GM19438 (cell line): ENCODE results near the gene PCDHGA10.
"Not testable (repeated sequence)": the region's sequence is repeated elsewhere in the genome, so short reads cannot be mapped to it uniquely, and the experiment has no call there.

ENCODE experiments used
- ATAC-seq: cut with Tn5 transposase; IDR thresholded peaks from one replicate; pipeline ENCODE4 v1.9.1; 2021; ENCODE audit warnings: low read depth; ENCODE audit not compliant: unreplicated experiment

Gene PCDHGA10

DNA sequence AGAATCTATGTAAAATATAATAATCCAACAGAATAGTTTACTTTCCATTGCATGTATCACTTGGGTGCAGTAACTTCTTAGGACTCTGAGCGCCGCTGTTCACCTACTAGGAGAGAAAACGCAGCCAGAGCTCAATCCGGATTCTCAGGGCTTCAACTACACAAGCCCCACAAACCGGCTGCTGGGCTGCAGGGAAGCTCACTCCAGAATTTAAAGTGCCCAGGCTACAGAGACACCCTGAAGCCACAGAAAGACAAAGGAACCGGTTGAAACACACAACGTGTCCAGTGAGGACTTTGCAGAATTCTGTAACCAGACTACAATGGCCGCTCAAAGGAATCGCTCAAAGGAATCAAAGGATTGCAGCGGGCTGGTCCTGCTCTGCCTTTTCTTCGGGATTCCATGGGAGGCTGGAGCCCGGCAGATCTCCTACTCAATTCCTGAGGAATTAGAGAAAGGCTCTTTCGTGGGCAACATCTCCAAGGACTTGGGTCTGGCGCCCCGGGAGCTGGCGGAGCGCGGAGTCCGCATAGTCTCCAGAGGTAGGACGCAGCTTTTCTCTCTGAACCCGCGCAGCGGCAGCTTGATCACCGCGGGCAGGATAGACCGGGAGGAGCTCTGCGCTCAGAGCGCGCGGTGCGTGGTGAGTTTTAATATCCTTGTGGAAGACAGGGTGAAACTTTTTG, at the start of gene PCDHGA10:
TSS of gene PCDHGA10 (plus strand) at position 134 of the 686 bp plus-strand sequence. CDS start at position 323, 189 bp downstream.
- ATAC-seq, result peak; percentile 76

DNA sequence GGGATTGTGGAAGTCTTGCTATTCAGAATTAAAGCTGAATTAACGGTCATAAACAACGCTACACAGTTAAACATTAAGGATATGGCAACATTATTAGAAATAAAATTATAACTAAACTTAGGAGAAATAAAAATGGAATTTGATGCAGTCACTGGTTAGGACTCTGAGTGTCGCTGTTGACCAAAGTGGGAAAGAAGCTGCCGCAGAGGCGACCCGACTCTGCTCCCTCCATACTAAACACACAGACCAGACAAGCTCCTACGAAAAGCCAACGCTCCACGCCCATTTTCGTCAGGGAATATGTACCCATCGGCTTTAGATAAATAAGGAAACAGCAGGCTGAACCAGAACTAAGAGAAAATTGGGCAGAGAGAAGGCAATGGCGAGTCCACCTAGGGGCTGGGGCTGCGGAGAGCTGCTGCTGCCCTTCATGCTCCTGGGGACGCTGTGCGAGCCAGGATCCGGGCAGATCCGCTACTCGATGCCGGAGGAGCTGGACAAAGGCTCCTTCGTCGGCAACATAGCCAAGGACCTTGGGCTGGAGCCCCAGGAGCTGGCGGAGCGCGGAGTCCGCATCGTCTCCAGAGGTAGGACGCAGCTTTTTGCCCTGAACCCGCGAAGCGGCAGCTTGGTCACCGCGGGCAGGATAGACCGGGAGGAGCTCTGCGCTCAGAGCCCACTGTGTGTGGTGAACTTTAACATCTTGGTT, 48.7 kb upstream of the PCDHGA10 start, which contains the start of gene PCDHGA5:
TSS of gene PCDHGA5 (plus strand) at position 211 of the 709 bp plus-strand sequence. CDS start at position 380, 169 bp downstream.
- ATAC-seq, result no peak

DNA sequence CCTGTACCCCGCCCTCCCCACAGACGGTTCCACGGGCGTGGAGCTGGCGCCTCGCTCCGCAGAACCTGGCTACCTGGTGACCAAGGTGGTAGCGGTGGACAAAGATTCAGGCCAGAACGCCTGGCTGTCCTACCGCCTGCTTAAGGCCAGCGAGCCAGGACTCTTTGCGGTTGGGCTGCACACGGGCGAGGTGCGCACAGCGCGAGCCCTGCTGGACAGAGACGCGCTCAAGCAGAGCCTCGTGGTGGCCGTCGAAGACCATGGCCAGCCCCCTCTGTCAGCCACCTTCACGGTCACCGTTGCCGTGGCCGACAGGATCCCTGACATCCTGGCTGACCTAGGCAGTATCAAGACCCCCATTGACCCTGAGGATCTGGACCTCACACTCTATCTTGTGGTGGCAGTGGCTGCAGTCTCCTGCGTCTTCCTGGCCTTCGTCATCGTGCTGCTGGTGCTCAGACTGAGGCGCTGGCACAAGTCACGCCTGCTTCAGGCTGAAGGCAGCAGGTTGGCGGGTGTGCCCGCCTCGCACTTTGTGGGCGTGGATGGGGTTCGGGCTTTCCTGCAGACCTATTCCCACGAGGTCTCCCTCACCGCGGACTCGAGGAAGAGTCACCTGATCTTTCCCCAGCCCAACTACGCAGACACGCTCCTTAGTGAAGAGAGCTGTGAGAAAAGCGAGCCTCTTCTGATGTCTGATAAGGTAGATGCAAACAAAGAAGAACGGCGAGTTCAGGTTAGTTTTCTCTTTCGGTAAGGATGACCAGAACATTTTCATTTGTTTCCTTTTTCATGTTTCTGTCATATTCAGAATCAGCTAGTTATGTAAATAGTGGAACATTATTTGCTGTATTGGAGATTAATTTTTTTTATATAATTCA, 46.5 kb upstream of the PCDHGA10 start:
- no peak for ATAC-seq

DNA sequence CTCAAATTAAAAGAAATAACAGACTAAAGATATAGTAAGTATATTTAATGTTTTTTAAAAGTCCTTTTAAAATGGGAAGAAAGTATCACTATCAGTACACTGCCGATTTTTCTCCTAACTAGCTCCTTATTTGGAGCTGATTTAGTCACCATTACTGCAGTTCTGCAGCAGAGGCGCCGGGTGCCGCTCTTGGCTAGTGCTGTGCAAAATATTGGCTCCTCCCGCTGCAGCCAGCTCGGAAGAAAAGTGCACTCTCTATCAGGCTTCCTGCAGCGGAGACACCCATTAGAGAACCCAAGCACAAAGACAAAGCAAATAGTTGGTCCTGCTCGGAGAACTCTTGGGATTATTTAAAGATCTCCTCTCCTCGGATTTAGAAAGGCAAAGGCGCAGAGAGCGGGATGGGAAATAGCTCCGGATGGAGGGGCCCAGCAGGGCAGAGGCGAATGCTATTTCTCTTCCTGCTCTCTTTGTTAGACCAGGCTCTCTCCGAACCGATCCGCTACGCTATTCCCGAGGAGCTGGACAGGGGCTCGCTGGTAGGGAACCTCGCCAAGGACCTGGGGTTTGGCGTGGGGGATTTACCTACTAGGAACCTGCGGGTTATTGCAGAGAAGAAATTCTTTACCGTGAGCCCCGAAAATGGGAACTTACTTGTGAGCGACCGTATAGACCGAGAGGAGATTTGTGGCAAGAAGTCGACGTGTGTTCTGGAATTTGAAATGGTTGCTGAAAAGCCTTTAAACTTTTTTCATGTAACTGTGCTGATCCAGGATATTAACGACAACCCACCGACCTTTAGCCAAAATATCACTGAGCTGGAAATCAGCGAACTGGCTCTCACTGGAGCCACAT, 42.6 kb upstream of the PCDHGA10 start, which contains the start of gene PCDHGB3:
TSS of gene PCDHGB3 (plus strand) at position 249 of the 855 bp plus-strand sequence. CDS start at position 402, 153 bp downstream.
- peak; percentile 99 for ATAC-seq

DNA sequence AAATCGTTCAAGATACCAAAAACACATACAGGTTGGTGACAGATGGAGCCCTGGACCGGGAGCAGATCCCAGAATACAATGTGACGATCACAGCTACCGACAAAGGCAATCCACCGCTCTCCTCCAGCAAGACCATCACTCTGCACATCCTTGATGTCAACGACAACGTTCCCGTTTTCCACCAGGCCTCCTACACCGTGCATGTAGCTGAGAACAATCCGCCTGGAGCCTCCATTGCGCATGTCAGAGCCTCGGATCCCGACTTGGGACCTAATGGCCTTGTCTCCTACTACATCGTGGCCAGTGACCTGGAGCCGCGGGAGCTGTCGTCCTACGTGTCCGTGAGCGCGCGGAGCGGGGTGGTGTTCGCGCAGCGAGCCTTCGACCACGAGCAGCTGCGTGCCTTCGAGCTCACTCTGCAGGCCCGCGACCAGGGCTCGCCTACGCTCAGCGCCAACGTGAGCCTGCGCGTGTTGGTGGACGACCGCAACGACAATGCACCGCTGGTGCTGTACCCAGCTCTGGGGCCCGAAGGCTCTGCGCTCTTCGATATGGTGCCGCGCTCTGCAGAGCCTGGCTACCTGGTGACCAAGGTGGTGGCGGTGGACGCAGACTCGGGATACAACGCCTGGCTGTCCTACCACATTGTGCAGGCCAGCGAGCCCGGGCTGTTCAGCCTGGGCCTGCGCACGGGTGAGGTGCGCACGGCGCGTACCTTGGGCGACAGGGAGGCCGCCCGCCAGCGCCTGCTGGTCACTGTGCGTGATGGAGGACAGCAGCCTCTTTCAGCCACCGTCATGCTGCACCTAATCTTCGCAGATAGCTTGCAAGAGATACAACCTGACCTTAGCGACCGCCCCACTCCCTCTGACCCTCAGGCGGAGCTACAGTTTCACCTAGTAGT, 41.0 kb upstream of the PCDHGA10 start:
- no peak for ATAC-seq

DNA sequence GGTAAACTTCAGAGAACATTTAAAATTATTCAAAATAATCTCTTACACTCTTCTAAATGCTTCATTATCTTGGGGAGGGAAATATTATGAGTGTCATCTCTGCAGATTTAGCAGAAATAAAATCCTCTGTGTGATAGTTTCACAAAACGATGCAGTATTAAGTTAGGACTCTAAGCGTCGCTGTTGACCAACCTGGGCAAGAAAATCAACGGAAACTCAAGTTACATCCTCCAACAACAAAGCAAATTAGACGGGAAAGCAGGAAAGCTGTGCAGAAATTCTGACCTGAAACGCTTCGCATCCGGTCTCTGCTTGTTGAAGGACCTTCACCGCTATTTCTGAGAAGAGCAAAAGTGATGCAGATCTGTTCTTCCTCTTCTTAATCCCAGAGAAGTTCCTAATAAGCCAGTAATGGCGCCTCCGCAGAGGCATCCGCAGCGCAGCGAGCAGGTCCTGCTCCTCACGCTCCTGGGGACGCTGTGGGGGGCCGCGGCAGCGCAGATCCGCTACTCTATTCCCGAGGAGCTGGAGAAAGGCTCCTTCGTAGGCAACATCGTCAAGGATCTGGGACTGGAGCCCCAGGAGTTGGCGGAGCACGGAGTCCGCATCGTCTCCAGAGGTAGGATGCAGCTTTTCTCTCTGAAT, 39.0 kb upstream of the PCDHGA10 start, which contains the start of gene PCDHGA6:
TSS of gene PCDHGA6 (plus strand) at position 219 of the 645 bp plus-strand sequence. CDS start at position 412, 193 bp downstream.
- no peak for ATAC-seq

DNA sequence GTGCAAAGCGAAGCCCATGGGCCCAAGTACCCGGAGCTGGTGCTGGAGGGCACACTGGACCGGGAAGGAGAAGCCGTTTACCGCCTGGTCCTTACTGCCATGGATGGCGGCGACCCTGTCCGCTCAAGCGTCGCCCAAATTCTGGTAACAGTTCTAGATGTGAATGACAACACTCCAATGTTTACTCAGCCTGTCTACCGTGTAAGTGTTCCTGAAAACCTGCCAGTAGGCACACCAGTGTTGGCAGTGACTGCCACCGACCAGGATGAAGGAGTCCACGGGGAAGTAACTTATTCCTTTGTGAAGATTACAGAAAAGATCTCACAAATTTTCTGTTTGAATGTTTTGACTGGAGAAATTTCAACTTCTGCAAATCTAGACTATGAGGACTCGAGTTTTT, 38.2 kb upstream of the PCDHGA10 start:
- no peak for ATAC-seq

DNA sequence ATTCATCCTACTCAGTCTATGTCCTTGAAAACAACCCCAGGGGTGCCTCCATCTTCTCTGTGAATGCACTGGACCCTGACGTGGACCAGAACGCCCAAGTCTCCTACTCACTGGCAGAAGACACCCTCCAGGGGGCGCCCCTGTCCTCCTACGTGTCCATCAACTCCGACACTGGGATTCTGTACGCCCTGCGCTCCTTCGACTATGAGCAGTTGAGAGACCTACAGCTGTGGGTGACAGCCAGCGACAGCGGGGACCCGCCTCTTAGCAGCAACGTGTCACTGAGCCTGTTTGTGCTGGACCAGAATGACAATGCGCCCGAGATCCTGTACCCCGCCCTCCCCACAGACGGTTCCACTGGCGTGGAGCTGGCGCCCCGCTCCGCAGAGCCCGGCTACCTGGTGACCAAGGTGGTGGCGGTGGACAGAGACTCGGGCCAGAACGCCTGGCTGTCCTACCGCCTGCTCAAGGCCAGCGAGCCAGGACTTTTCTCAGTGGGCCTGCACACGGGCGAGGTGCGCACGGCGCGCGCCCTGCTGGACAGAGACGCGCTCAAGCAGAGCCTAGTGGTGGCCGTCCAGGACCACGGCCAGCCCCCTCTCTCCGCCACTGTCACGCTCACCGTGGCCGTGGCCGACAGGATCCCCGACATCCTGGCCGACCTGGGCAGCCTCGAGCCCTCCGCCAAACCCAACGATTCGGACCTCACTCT, 37.2 kb upstream of the PCDHGA10 start:
- ATAC-seq, result not testable (repeated sequence)

DNA sequence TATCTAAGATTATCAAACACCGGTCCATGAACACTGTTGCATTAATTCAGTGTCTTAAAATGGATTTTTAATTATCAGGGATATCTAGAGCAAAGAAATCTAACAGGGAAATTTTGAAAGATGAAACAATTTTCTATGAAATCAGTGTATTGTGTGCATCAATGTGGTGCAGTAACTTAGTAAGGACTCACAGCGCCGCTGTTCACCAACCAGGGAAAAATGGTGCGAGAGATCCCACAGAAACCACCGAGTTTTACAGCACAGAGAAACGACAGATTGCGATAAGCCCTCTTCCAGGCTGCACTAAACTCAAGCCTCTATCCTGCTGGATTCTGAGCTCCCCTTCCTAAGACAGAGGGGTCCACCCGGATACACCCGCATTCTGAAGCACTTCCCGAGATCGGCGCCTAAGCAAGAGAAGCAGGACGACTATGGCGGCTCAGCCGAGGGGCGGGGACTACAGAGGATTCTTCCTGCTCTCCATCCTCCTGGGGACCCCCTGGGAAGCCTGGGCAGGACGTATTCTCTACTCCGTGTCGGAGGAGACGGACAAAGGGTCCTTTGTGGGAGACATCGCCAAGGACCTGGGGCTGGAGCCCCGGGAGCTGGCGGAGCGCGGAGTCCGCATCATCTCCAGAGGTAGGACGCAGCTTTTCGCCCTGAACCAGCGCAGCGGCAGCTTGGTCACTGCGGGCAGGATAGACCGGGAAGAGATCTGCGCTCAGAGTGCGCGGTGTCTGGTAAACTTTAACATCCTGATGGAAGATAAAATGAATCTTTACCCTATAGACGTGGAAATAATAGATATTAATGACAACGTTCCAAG, 30.1 kb upstream of the PCDHGA10 start, which contains the start of gene PCDHGA7:
TSS of gene PCDHGA7 (plus strand) at position 274 of the 826 bp plus-strand sequence. CDS start at position 432, 158 bp downstream.
- peak; percentile 60 for ATAC-seq

DNA sequence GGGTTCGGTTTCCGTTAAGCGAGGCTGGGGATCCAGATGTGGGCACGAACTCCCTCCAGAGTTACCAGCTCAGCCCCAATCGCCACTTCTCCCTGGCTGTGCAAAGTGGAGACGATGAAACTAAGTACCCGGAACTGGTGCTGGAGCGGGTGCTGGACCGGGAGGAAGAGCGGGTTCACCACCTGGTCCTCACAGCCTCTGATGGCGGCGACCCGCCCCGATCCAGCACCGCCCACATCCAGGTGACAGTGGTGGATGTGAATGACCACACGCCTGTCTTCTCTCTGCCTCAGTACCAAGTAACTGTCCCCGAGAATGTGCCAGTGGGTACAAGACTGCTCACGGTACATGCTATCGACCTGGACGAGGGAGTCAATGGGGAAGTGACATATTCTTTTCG, 29.4 kb upstream of the PCDHGA10 start:
- ATAC-seq, result no peak

DNA sequence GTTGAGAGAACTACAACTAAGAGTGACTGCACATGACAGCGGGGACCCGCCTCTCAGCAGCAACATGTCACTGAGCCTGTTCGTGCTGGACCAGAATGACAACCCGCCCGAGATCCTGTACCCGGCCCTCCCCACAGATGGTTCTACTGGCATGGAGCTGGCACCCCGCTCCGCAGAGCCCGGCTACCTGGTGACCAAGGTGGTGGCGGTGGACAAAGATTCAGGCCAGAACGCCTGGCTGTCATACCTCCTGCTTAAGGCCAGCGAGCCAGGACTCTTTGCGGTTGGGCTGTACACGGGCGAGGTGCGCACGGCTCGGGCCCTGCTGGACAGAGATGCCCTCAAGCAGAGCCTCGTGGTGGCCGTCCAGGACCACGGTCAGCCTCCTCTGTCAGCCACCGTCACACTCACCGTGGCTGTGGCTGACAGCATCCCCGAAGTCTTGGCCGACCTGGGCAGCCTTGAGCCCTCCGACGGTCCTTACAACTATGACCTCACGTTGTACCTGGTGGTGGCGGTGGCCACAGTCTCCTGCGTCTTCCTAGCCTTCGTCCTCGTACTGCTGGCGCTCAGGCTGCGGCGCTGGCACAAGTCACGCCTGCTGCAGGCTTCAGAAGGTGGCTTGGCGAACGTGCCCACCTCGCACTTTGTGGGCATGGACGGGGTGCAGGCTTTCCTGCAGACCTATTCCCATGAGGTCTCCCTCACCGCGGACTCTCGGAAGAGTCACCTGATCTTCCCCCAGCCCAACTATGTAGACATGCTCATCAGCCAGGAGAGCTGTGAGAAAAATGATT, 28.1 kb upstream of the PCDHGA10 start:
- no peak for ATAC-seq

DNA sequence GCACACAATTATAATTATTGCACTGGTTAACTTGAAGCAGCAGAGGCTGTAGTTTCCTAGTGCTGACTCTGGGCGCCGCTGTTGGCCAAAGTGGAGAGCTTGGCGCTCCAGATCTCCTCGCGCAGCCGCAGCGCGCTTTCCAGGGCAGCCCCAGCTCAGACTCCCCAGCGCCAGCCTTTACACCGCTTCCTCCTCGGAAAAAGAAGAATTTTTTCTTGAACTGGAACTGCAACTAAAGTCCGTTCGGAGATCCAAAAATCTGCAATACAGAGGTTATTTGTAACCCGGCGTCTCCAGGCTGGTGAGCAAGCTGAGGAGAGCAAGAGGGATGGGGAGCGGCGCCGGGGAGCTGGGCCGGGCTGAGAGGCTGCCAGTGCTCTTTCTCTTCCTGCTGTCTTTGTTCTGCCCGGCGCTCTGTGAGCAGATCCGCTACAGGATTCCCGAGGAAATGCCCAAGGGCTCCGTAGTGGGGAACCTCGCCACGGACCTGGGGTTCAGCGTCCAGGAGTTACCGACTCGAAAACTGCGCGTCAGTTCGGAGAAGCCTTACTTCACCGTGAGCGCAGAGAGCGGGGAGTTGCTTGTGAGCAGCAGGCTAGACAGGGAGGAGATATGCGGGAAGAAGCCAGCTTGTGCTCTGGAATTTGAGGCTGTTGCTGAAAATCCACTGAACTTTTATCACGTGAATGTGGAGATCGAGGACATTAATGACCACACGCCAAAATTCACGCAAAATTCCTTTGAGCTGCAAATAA, 25.1 kb upstream of the PCDHGA10 start, which contains the start of gene PCDHGB4:
TSS of gene PCDHGB4 (plus strand) at position 142 of the 755 bp plus-strand sequence. CDS start at position 329, 187 bp downstream.
- ATAC-seq, result peak; percentile 89

DNA sequence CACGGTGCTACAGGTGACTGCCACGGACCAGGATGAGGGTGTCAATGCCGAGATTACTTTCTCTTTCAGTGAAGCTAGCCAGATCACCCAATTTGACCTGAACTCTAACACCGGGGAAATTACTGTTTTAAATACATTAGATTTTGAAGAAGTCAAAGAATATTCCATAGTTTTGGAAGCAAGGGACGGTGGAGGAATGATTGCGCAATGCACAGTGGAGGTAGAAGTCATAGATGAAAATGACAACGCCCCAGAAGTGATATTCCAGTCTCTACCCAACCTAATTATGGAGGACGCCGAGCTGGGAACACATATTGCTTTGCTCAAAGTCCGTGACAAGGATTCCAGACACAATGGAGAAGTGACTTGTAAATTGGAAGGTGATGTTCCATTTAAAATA, 24.1 kb upstream of the PCDHGA10 start:
- no peak for ATAC-seq

DNA sequence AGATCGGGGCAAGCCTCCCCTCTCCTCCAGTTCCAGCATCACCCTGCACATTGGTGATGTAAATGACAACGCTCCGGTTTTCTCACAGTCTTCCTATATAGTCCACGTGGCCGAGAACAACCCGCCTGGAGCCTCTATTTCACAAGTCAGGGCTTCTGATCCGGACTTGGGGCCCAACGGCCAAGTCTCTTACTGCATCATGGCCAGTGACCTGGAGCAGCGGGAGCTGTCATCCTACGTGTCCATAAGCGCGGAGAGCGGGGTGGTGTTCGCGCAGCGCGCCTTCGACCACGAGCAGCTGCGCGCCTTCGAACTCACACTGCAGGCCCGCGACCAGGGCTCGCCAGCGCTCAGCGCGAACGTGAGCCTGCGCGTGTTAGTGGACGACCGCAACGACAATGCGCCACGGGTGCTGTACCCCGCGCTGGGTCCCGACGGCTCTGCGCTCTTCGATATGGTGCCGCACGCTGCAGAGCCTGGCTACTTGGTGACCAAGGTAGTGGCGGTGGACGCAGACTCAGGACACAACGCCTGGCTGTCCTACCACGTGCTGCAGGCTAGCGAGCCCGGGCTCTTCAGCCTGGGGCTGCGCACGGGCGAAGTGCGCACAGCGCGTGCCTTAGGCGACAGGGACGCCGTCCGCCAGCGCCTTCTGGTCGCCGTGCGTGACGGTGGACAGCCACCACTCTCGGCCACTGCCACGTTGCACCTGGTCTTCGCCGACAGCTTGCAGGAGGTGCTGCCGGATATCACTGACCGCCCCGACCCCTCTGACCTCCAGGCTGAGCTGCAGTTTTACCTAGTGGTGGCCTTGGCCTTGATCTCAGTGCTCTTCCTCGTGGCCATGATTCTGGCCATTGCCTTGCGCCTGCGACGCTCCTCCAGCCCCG, 23.4 kb upstream of the PCDHGA10 start:
- ATAC-seq, result no peak
